Ishikawa (cell line): Measurements from ENCODE around the gene PLA2G2A.

ENCODE experiments used
- EP300 ChIP-seq: IDR thresholded peaks from 2 replicates; pipeline ENCODE4 v1.6.1; 2012; ENCODE audit warnings: borderline replicate concordance
- RAD21 ChIP-seq: IDR thresholded peaks from 2 replicates; pipeline ENCODE4 v1.6.1; 2012; ENCODE audit warnings: low read depth
- YY1 ChIP-seq: IDR thresholded peaks from 2 replicates; pipeline ENCODE4 v1.6.1; 2012; ENCODE audit warnings: low read depth
- ZBTB7A ChIP-seq: IDR thresholded peaks from 2 replicates; pipeline ENCODE4 v1.6.1; 2012; ENCODE audit warnings: low read depth
- TF ChIP-seq, protein P1 (sequence below): IDR thresholded peaks from 2 replicates; pipeline ENCODE4 v1.6.1; 2012; ENCODE audit warnings: low read depth, mild to moderate bottlenecking
- TF ChIP-seq, protein P2 (sequence below): IDR thresholded peaks from 2 replicates; pipeline ENCODE4 v1.6.1; 2012

DNA sequence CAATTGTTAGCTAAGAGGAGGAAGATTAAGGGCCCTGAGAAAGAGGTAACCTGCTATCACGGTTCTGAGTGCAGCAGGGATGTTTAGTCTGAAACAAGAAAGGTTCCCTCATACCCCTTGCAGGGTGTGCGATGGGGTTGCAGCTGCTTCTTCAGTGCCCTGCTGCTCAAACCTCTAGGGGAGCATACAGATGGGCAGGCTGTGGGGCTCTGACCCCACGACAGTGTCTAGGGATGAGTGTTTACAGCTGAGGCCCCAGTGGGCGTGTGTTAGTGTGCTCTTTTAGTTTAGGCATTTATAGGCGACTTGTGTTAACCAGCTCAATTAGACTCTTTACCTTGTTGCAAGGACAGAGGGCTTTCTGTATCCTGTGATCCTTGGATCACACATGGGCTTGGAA lies 49.3 kb upstream of the PLA2G2A start:
- TF ChIP-seq, protein P1, sequence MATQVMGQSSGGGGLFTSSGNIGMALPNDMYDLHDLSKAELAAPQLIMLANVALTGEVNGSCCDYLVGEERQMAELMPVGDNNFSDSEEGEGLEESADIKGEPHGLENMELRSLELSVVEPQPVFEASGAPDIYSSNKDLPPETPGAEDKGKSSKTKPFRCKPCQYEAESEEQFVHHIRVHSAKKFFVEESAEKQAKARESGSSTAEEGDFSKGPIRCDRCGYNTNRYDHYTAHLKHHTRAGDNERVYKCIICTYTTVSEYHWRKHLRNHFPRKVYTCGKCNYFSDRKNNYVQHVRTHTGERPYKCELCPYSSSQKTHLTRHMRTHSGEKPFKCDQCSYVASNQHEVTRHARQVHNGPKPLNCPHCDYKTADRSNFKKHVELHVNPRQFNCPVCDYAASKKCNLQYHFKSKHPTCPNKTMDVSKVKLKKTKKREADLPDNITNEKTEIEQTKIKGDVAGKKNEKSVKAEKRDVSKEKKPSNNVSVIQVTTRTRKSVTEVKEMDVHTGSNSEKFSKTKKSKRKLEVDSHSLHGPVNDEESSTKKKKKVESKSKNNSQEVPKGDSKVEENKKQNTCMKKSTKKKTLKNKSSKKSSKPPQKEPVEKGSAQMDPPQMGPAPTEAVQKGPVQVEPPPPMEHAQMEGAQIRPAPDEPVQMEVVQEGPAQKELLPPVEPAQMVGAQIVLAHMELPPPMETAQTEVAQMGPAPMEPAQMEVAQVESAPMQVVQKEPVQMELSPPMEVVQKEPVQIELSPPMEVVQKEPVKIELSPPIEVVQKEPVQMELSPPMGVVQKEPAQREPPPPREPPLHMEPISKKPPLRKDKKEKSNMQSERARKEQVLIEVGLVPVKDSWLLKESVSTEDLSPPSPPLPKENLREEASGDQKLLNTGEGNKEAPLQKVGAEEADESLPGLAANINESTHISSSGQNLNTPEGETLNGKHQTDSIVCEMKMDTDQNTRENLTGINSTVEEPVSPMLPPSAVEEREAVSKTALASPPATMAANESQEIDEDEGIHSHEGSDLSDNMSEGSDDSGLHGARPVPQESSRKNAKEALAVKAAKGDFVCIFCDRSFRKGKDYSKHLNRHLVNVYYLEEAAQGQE, result no peak
- TF ChIP-seq RAD21, result no peak
- no peak for TF ChIP-seq EP300
- TF ChIP-seq YY1, result no peak
- TF ChIP-seq, protein P2, sequence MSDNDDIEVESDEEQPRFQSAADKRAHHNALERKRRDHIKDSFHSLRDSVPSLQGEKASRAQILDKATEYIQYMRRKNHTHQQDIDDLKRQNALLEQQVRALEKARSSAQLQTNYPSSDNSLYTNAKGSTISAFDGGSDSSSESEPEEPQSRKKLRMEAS, result no peak
- TF ChIP-seq ZBTB7A, result no peak
